Omental fat pad (tissue), 4 donors: Measurements from ENCODE around the gene DIRAS3. TPM values are rescaled to one million over a fixed set of nuclear protein-coding genes. Genes with fewer than 3 reads are reported as not detected.
A peak's percentile ranks its signal among the peaks of the same experiment; 100 is the strongest.
"Not testable (repeated sequence)": the region's sequence is repeated elsewhere in the genome, so short reads cannot be mapped to it uniquely, and the experiment has no call there.

Experiments used
- ATAC-seq: fragments of 150-250 bp; one replicate; pipeline ENCODE4 v1.9.1; 2016; ENCODE audit warnings: mild to moderate bottlenecking, moderate library complexity; ENCODE audit not compliant: low FRiP score
- DNase-seq: peaks from one replicate; pipeline ENCODE4 v3.0.0-alpha.2; 2019; ENCODE audit warnings: low spot score
- CTCF ChIP-seq, 3 donors: fragments of 450-650 bp; IDR thresholded peaks; one replicate each; pipeline ENCODE4 v1.5.1; 2016 to 2017; ENCODE audit warnings: antibody characterized with exemption in 3 of 3, mild to moderate bottlenecking in 3 of 3, moderate library complexity in 2 of 3
- total RNA-seq, 4 donors: library from RNA; depleted of rRNA; stranded (reverse); fragments of >200 nt; gene quantifications; one replicate each; pipeline ENCODE4 v1.1.0, GENCODE V29; 2016

The DIRAS3 gene
- total RNA-seq, 4 donors from 2014 or later = 0.56 to 9.1 (median 3.4) TPM; not detected in 1

GRCh38 chr1:68078647-68079046 is 28.2 kb upstream of the DIRAS3 start:
- DNase-seq = no peak
- no peak for TF ChIP-seq CTCF (IDR thresholded peaks at IDR 0.05)
- no peak for ATAC-seq

GRCh38 chr1:68074472-68074871 is 24.0 kb upstream of the DIRAS3 start:
- ATAC-seq (no peak), DNase-seq (no peak)
- no peak for TF ChIP-seq CTCF (IDR thresholded peaks at IDR 0.05)

- no peak for ATAC-seq
- DNase-seq = no peak
- TF ChIP-seq CTCF (IDR thresholded peaks at IDR 0.05) = no peak
Observed at GRCh38 chr1:68065766-68066165, 15.3 kb upstream of the DIRAS3 start.

- ATAC-seq, DNase-seq: not testable (repeated sequence)
Observed at GRCh38 chr1:68058053-68058452, 7.6 kb upstream of the DIRAS3 start.

GRCh38 chr1:68057564-68057963 is 7.1 kb upstream of the DIRAS3 start:
- ATAC-seq (no peak), DNase-seq (no peak)
- TF ChIP-seq CTCF (IDR thresholded peaks at IDR 0.05) = no peak

- no peak for DNase-seq
- ATAC-seq = no peak
- no peak for TF ChIP-seq CTCF (IDR thresholded peaks at IDR 0.05)
Observed at GRCh38 chr1:68057050-68057449, 6.6 kb upstream of the DIRAS3 start.

GRCh38 chr1:68051475-68051874 is 1.0 kb upstream of the DIRAS3 start:
- DNase-seq = no peak
- ATAC-seq = peak; percentile 49
- TF ChIP-seq CTCF (IDR thresholded peaks at IDR 0.05) = no peak

GRCh38 chr1:68047659-68048026 is 2.8 kb downstream of the DIRAS3 start:
- TF ChIP-seq CTCF (IDR thresholded peaks at IDR 0.05) = no peak
- ATAC-seq (no peak), DNase-seq (no peak)
